Uterus (tissue), 4 donors: ENCODE results near the gene USP7. TPM values are rescaled to one million over a fixed set of nuclear protein-coding genes. Genes with fewer than 3 reads are reported as not detected.
A peak's percentile ranks its signal among the peaks of the same experiment; 100 is the strongest.

Experiments
- DNase-seq, 2 donors: peaks; one replicate each; pipeline ENCODE4 v3.0.0-alpha.2; 2019 to 2020
- H3K27ac ChIP-seq, 2 donors: fragments of 200-600 bp; sonication (generic); 1 replicate in 1 of 2; 2 replicates in 1 of 2; pipeline ENCODE4 v1.5.1; 2016 to 2018
- H3K27me3 ChIP-seq, 2 donors: fragments of 200-600 bp; sonication (generic); one replicate each; pipeline ENCODE4 v1.5.1; 2018 to 2019; ENCODE audit warnings: control low read depth in 1 of 2
- H3K36me3 ChIP-seq, 2 donors: fragments of 200-600 bp; sonication (generic); one replicate each; pipeline ENCODE4 v1.5.1; 2019; ENCODE audit warnings: control low read depth in 1 of 2
- H3K4me1 ChIP-seq, 2 donors: fragments of 200-600 bp; sonication (generic); one replicate each; pipeline ENCODE4 v1.5.1; 2018 to 2019; ENCODE audit warnings: control low read depth in 1 of 2
- H3K4me3 ChIP-seq, 2 donors: fragments of 200-600 bp; sonication (generic); 1 replicate in 1 of 2; 2 replicates in 1 of 2; pipeline ENCODE4 v1.5.1; 2018 to 2019; ENCODE audit warnings: mild to moderate bottlenecking in 1 of 2
- H3K9me3 ChIP-seq, 2 donors: fragments of 200-600 bp; sonication (generic); one replicate each; pipeline ENCODE4 v1.5.1; 2019; ENCODE audit warnings: control low read depth in 1 of 2
- POLR2A ChIP-seq, 2 donors: fragments of 450-650 bp; IDR thresholded peaks; one replicate each; pipeline ENCODE4 v1.6.1; 2016; ENCODE audit warnings: antibody characterized with exemption in 2 of 2, mild to moderate bottlenecking in 1 of 2, moderate library complexity in 1 of 2
- intact Hi-C: fragments of 100-400 bp; cut with DNase I; formaldehyde crosslinking; loops from one replicate; pipeline ENCODE4 v1.15.1; 2023; ENCODE audit warnings: low total_unique reads
- total RNA-seq, 4 donors: library from RNA; depleted of rRNA in 3 of 4; stranded (reverse); fragments of >200 nt in 3 of 4; gene quantifications; one replicate each; pipeline versions ENCODE4 v1.1.0 to v1.2.4, GENCODE V29; 2014 to 2023
- TF ChIP-seq, protein P1 (sequence below), 4 experiments: fragments of 200-600 bp in 2 of 4; fragments of 450-650 bp in 2 of 4; sonication (generic) in 2 of 4; IDR thresholded peaks; one replicate each; pipeline ENCODE4 v1.5.1; 2016 to 2019; ENCODE audit warnings: antibody characterized with exemption in 4 of 4, mild to moderate bottlenecking in 2 of 4, moderate library complexity in 1 of 4
- donor health status: DM: yes; HTN: yes; CAD: no.

The USP7 gene
- total RNA-seq, 4 donors from 2014 or later: 20.9 to 223 (median 122) TPM

DNA sequence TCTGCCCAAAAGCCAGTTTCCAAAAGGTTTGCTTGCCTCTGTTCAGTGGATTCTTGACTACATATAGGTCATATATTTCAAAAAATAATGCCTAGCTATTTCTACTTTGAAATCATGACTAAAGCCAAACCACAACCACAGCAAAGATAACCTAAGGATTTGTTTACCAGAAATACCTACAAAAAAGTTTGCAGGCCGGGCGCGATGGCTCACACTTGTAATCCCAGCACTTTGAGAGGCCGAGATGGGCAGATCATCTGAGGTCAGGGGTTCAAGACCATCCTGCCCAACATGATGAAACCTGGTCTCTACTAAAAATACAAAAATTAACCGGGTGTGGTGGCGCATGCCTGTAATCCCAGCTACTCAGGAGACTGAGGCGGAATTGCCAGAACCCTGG is 110.1 kb downstream of the USP7 start:
- Histone ChIP-seq H3K27ac (no peak overlapping the region), H3K27me3 (no peaks in the 10 kb centered on the region), H3K36me3 (no peaks in the 10 kb centered on the region), H3K4me1 (no peaks in the 10 kb centered on the region), H3K9me3 (no peaks in the 10 kb centered on the region), H3K4me3 (no peak overlapping the region)
- TF ChIP-seq, protein P1, sequence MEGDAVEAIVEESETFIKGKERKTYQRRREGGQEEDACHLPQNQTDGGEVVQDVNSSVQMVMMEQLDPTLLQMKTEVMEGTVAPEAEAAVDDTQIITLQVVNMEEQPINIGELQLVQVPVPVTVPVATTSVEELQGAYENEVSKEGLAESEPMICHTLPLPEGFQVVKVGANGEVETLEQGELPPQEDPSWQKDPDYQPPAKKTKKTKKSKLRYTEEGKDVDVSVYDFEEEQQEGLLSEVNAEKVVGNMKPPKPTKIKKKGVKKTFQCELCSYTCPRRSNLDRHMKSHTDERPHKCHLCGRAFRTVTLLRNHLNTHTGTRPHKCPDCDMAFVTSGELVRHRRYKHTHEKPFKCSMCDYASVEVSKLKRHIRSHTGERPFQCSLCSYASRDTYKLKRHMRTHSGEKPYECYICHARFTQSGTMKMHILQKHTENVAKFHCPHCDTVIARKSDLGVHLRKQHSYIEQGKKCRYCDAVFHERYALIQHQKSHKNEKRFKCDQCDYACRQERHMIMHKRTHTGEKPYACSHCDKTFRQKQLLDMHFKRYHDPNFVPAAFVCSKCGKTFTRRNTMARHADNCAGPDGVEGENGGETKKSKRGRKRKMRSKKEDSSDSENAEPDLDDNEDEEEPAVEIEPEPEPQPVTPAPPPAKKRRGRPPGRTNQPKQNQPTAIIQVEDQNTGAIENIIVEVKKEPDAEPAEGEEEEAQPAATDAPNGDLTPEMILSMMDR (IDR thresholded peaks at IDR 0.05): no peak
- TF ChIP-seq POLR2A (IDR thresholded peaks at IDR 0.05): no peak
- no peak for DNase-seq
- intact Hi-C loops: no loop called here

DNA sequence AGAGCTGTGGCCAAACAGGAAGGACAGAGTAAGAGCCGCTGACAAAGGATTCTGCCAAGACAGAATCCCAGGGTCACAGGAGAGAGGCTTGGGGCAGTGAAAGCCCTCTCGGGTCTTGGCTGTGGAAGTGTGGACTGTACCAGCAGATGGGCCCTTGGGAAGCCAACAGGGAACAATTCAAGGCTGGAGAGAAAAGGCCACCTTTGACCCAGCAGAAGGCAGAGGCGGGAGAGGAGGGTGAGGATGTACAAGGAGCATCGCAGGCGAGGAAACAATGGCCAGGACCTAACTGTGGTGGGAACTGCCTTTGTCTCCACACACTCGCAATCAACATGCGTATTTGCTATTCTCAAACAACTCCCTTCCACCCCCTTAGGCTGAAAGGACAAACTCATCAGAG is 110.6 kb downstream of the USP7 start:
- Histone ChIP-seq H3K27ac (peak overlapping the region; percentile 42 to 45), H3K9me3 (no peaks in the 10 kb centered on the region), H3K4me1 (no peaks in the 10 kb centered on the region), H3K4me3 (no peak overlapping the region), H3K27me3 (no peaks in the 10 kb centered on the region), H3K36me3 (no peaks in the 10 kb centered on the region)
- intact Hi-C loops: no loop called here
- DNase-seq: no peak
- TF ChIP-seq, protein P1 (IDR thresholded peaks at IDR 0.05): no peak
- no peak for TF ChIP-seq POLR2A (IDR thresholded peaks at IDR 0.05)

DNA sequence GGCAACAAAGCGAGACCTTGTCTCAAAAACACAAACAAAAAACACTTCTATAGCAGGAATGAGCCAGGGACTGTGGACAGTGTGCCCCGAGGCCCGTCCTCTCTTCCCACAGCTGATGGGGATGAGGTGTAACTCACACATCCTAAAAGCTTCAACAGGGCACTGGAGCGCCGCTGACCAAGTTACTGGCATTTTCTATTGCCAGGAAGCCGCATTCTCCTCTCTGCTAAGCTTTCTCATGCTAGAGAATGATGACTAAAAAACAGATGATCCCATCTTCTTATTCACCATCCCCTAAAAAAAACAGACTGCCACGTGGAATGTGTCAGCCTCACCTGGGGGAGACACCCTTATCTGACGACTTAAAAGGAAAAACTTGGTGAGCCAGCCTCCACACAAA is 111.2 kb downstream of the USP7 start:
- H3K36me3 ChIP-seq: no peaks in the 10 kb centered on the region
- no peak for DNase-seq
- H3K4me3 ChIP-seq: no peak overlapping the region
- H3K27ac ChIP-seq: peak overlapping the region; percentile 42 to 45
- intact Hi-C loops: no loop called here
- no peaks in the 10 kb centered on the region for H3K27me3 ChIP-seq
- H3K4me1 ChIP-seq: no peaks in the 10 kb centered on the region
- H3K9me3 ChIP-seq: no peaks in the 10 kb centered on the region
- TF ChIP-seq, protein P1 (IDR thresholded peaks at IDR 0.05): no peak
- no peak for TF ChIP-seq POLR2A (IDR thresholded peaks at IDR 0.05)

DNA sequence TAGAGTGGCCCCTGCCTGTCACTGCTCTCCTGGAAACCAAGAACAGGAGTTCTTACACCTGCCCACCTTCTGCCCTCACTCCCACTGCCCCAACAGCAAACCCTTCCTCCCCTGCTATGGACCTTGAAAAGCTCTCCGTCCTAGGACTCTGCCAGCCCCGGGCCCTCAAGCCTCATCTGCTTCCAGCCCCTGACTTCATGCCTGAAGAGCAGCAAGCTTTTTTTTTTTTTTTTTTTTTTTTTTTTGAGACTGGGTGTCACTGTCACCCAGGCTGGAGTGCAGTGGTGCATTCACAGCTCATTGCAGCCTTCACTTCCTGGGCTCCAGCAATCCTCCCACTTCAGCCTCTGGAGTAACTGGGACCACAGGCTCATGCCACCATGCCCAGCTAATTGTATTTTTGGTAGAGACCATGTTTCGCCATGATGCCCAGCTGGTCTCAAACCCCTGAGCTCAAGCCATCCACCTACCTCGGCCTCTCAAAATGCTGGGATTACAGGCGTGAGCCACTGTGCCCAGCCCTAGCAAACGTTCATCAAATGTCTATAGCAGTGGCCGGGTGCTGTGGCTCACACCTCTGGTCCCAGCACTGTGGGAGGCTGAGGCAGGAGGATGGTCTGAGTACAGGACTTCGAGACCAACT is 111.8 kb downstream of the USP7 start:
- intact Hi-C loops: no loop called here
- Histone ChIP-seq H3K27me3 (no peaks in the 10 kb centered on the region), H3K4me1 (no peaks in the 10 kb centered on the region), H3K36me3 (no peaks in the 10 kb centered on the region), H3K9me3 (no peaks in the 10 kb centered on the region), H3K4me3 (no peak overlapping the region), H3K27ac (peak overlapping the region in 1 of 2 donors; percentile 45)
- no peak for TF ChIP-seq POLR2A (IDR thresholded peaks at IDR 0.05)
- TF ChIP-seq, protein P1 (IDR thresholded peaks at IDR 0.05): no peak
- no peak for DNase-seq

DNA sequence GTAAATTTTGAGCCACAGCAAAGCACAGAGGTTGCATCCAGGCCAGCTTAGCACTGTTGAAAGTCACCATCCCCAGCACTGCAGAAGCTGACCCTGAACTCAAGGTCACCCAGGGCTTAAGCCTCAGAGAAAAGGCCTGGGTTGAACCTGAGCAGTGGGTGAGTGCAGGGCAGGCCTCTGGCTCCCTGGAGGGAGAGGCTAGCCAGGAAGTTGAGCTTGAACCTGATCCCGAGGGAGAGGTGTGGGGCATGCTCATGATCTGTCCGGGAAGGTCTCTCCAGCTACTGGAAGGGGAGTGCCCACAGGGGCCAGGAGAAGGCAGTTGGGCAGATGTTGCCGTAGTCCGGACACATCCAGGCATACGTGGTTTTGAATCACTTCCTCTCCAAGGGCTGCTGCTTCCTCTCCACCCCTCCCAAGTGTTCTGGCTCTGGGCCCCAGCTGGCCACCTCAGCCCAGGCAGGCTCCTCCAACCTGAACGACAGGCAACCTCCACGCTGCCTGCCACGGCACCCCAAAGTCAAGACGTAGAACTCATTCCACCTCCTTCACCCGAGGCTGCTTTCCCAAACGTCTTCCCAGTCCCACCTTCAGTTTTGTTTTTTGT is 113.3 kb downstream of the USP7 start:
- no peak for TF ChIP-seq POLR2A (IDR thresholded peaks at IDR 0.05)
- TF ChIP-seq, protein P1 (IDR thresholded peaks at IDR 0.05): no peak
- H3K4me1 ChIP-seq: no peaks in the 10 kb centered on the region
- no peak overlapping the region for H3K4me3 ChIP-seq
- peak; percentile 27 to 60 for DNase-seq
- H3K27me3 ChIP-seq: no peaks in the 10 kb centered on the region
- intact Hi-C loops: no loop called here
- no peaks in the 10 kb centered on the region for H3K9me3 ChIP-seq
- H3K27ac ChIP-seq: peak overlapping the region; percentile 22 to 60
- no peaks in the 10 kb centered on the region for H3K36me3 ChIP-seq
